IMR-90 (cell line): Measurements from ENCODE around the gene ASXL3. TPM values are rescaled to one million over a fixed set of nuclear protein-coding genes. Genes with fewer than 3 reads are reported as not detected.

Experiments
- ATAC-seq: fragments of 200-7000 bp; cut with Tn5 transposase; 2 replicates; pipeline ENCODE4 v1.9.1; 2020; ENCODE audit warnings: low read depth, mild to moderate bottlenecking, moderate library complexity
- BruUV-seq: library from RNA; stranded (reverse); fragments of 400-500 nt; replicated peaks from 2 replicates; lab custom pipeline; 2021; lab: Mats Ljungman, UMichigan
- CTCF ChIA-PET: fragments of 300-600 bp; formaldehyde crosslinking; extraction: SDS; loops from one replicate; lab custom pipeline; 2021; ENCODE audit warnings: antibody characterized with exemption; lab: Yijun Ruan, JAX
- POLR2A ChIA-PET: fragments of 300-600 bp; sonication (Branson Sonifier 250); formaldehyde crosslinking; loops from one replicate; lab custom pipeline; 2022; ENCODE audit warnings: antibody characterized with exemption; ENCODE audit not compliant: unreplicated experiment; lab: Charles Lee
- DNase-seq: peaks from one replicate; pipeline ENCODE4 v3.0.0; 2013
- H2AFZ ChIP-seq: replicated peaks from 2 replicates; pipeline ENCODE3; 2013; ENCODE audit warnings: low read length, mild to moderate bottlenecking; ENCODE audit not compliant: poor library complexity
- H2AK5ac ChIP-seq: 2 replicates; pipeline ENCODE4 v1.6.1; 2013; ENCODE audit warnings: low read depth, low read length, inconsistent platforms
- H2AK9ac ChIP-seq: replicated peaks from 2 replicates; pipeline ENCODE3; 2013; ENCODE audit warnings: mild to moderate bottlenecking, low read depth, low read length, moderate library complexity; ENCODE audit not compliant: poor library complexity
- H2BK120ac ChIP-seq: 2 replicates; pipeline ENCODE4 v1.6.1; 2013; ENCODE audit warnings: low read depth, low read length, inconsistent platforms
- H2BK15ac ChIP-seq: 3 replicates; pipeline ENCODE4 v1.6.1; 2013; ENCODE audit warnings: low read depth, low read length, inconsistent platforms
- H2BK20ac ChIP-seq: 2 replicates; pipeline ENCODE4 v1.6.1; 2013; ENCODE audit warnings: low read depth, mild to moderate bottlenecking, inconsistent platforms, low read length, moderate library complexity
- H2BK5ac ChIP-seq: 2 replicates; pipeline ENCODE4 v1.6.1; 2013; ENCODE audit warnings: mild to moderate bottlenecking, low read depth, low read length, inconsistent platforms; ENCODE audit not compliant: poor library complexity, severe bottlenecking
- H3K14ac ChIP-seq: replicated peaks from 2 replicates; pipeline ENCODE4 v1.6.1; 2013; ENCODE audit warnings: low read depth, low read length, inconsistent platforms
- H3K18ac ChIP-seq: 2 replicates; pipeline ENCODE4 v1.6.1; 2013; ENCODE audit warnings: low read depth, low read length, control low read depth
- H3K23ac ChIP-seq: 2 replicates; pipeline ENCODE4 v1.6.1; 2013; ENCODE audit warnings: low read depth, low read length, inconsistent platforms
- H3K27ac ChIP-seq: 2 replicates; pipeline ENCODE4 v1.5.1; 2013; ENCODE audit warnings: mild to moderate bottlenecking, control low read depth, low read length; ENCODE audit not compliant: insufficient read depth
- H3K27me3 ChIP-seq: 2 replicates; pipeline ENCODE4 v1.6.1; 2013; ENCODE audit warnings: low read length; ENCODE audit not compliant: control insufficient read depth, insufficient read depth
- H3K36me3 ChIP-seq: 2 replicates; pipeline ENCODE4 v1.6.1; 2013; ENCODE audit warnings: low read length, mixed read lengths; ENCODE audit not compliant: control insufficient read depth, insufficient read depth
- H3K4ac ChIP-seq: 2 replicates; pipeline ENCODE4 v1.6.1; 2013; ENCODE audit warnings: low read depth, low read length, inconsistent platforms
- H3K4me1 ChIP-seq: 2 replicates; pipeline ENCODE4 v1.6.1; 2013; ENCODE audit warnings: low read length, mixed read lengths; ENCODE audit not compliant: control insufficient read depth, insufficient read depth
- H3K4me2 ChIP-seq: 2 replicates; pipeline ENCODE4 v1.6.1; 2013; ENCODE audit warnings: low read depth, mild to moderate bottlenecking, control low read depth, low read length, moderate library complexity
- H3K4me3 ChIP-seq: 2 replicates; pipeline ENCODE4 v1.5.1; 2013; ENCODE audit warnings: low read depth, mild to moderate bottlenecking, control low read depth, low read length, moderate library complexity; ENCODE audit not compliant: insufficient read depth
- H3K56ac ChIP-seq: 2 replicates; pipeline ENCODE4 v1.6.1; 2013; ENCODE audit warnings: low read length, inconsistent platforms; ENCODE audit not compliant: insufficient read depth; ENCODE audit errors: extremely low read depth
- H3K79me1 ChIP-seq, 2 experiments: 2 replicates each; pipeline ENCODE4 v1.6.1; 2013; ENCODE audit warnings: low read length in 2 of 2, inconsistent platforms in 1 of 2, low read depth in 1 of 2
- H3K9ac ChIP-seq: 2 replicates; pipeline ENCODE4 v1.6.1; 2013; ENCODE audit warnings: low read depth, low read length, control low read depth
- H3K9me1 ChIP-seq: 2 replicates; pipeline ENCODE4 v1.6.1; 2013; ENCODE audit warnings: low read length, inconsistent platforms; ENCODE audit not compliant: insufficient read depth
- H3K9me3 ChIP-seq: 2 replicates; pipeline ENCODE4 v1.6.1; 2013; ENCODE audit warnings: low read length; ENCODE audit not compliant: control insufficient read depth, insufficient read depth
- H4K20me1 ChIP-seq: 2 replicates; pipeline ENCODE4 v1.6.1; 2013; ENCODE audit warnings: low read length, inconsistent platforms; ENCODE audit not compliant: insufficient read depth
- H4K5ac ChIP-seq: 2 replicates; pipeline ENCODE4 v1.6.1; 2013; ENCODE audit warnings: mild to moderate bottlenecking, low read depth, low read length, control low read depth
- H4K8ac ChIP-seq, 2 experiments: 2 replicates each; pipeline ENCODE4 v1.6.1; 2013; ENCODE audit warnings: low read depth in 2 of 2, low read length in 2 of 2, control low read depth in 1 of 2, inconsistent platforms in 1 of 2
- H4K91ac ChIP-seq: 2 replicates; pipeline ENCODE4 v1.6.1; 2013; ENCODE audit warnings: low read depth, low read length, inconsistent platforms; ENCODE audit not compliant: insufficient read depth
- BHLHE40 ChIP-seq: fragments of 150-350 bp; IDR thresholded peaks from 2 replicates; pipeline ENCODE4 v1.6.1; 2016; ENCODE audit warnings: mild to moderate bottlenecking, low read depth, low read length
- CEBPB ChIP-seq: IDR thresholded peaks from 2 replicates; pipeline ENCODE4 v1.6.1; 2012; ENCODE audit warnings: low read depth, low read length, improper control_type of control experiment
- CHD1 ChIP-seq: IDR thresholded peaks from 2 replicates; pipeline ENCODE4 v1.6.1; 2012; ENCODE audit warnings: low read depth, low read length, improper control_type of control experiment
- FOS ChIP-seq: fragments of 150-350 bp; IDR thresholded peaks from 2 replicates; pipeline ENCODE4 v1.6.1; 2016; ENCODE audit warnings: low read depth, low read length
- MAFK ChIP-seq: IDR thresholded peaks from 2 replicates; pipeline ENCODE4 v1.6.1; 2012; ENCODE audit warnings: low read depth, low read length, improper control_type of control experiment
- NFE2L2 ChIP-seq: fragments of 150-350 bp; IDR thresholded peaks from 2 replicates; pipeline ENCODE4 v1.6.1; 2016; ENCODE audit warnings: low read depth, mild to moderate bottlenecking, low read length
- RFX5 ChIP-seq: IDR thresholded peaks from 2 replicates; pipeline ENCODE4 v1.8.0; 2012; ENCODE audit warnings: low read depth, mild to moderate bottlenecking, low read length, moderate library complexity
- WGBS, 2 experiments: methylation state at CpG; one replicate each; pipeline versions ENCODE4 v1.1.5 to v1.1.7; 2013; ENCODE audit warnings: missing lambda C conversion rate in 2 of 2; ENCODE audit not compliant: insufficient read length in 1 of 2; ENCODE audit errors: extremely low coverage in 2 of 2; 5-methylcytosine and 5-hydroxymethylcytosine counted together
- dilution Hi-C: fragments of 300-500 bp; cut with HindIII; formaldehyde crosslinking; loops from one replicate; pipeline ENCODE4 v1.14.3; 2018; ENCODE audit warnings: low sequenced_read_pairs; ENCODE audit not compliant: unreplicated experiment
- in situ Hi-C: fragments of 300-500 bp; cut with MboI; formaldehyde crosslinking; loops from 3 replicates; pipeline ENCODE4 v1.14.3; 2019; ENCODE audit warnings: low sequenced_read_pairs, inconsistent platforms, mixed read lengths
- intact Hi-C: fragments of 100-400 bp; cut with micrococcal nuclease; formaldehyde crosslinking; loops from 2 replicates; pipeline ENCODE4 v1.10.0; 2022
- polyA plus RNA-seq, 3 experiments: library from polyadenylated mRNA; depleted of rRNA; stranded (reverse); fragments of >200 nt; gene quantifications; 2 replicates each; pipeline ENCODE4 v1.2.3, GENCODE V29; 2012; ENCODE audit warnings: low replicate concordance in 1 of 3
- total RNA-seq: library from RNA; depleted of rRNA; stranded (reverse); fragments of >200 nt; gene quantifications from 2 replicates; pipeline ENCODE4 v1.2.3, GENCODE V29; 2012
- TF ChIP-seq, protein P1 (sequence below): fragments of 150-350 bp; IDR thresholded peaks from 2 replicates; pipeline ENCODE4 v1.6.1; 2016; ENCODE audit warnings: low read depth, mild to moderate bottlenecking, low read length, moderate library complexity, borderline replicate concordance

ASXL3 gene
- total and polyA plus RNA-seq, 2 of the 4 experiments (the other 2 are of a cell fraction), result 0.03 to 0.54 TPM

DNA sequence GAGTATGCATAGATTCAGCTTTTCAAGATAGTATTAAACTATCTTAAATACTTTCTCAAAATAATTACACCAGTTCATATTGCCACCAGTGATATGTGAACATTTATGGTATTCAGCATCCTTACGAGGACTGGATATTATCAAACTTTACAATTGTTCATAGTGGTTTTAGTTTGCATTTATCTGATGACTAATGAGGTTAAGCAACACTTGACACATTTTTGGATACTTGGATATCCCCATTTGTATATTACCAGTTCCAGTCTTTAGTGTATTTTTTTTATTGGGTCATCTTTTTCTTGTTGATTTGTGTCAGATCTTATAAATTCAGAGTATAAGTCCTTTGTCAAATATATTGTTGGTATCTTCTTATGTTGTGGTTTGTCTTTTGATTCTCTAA lies 128.4 kb downstream of the ASXL3 start:
- no TSS peak for BruUV-seq
- no peaks in the 10 kb centered on the region for H3K36me3 ChIP-seq
- in situ Hi-C loops (no loop called here), dilution Hi-C loops (no loop called here), intact Hi-C loops (loop anchor here (2.0 kb wide), 1 partner anchor 14 kb away; no protein-coding TSS in a partner anchor)
- H3K9ac ChIP-seq, result no peak overlapping the region
- no peak overlapping the region for H2AFZ ChIP-seq
- no peak overlapping the region for H2BK5ac ChIP-seq
- no peak overlapping the region for H3K14ac ChIP-seq
- ATAC-seq, result no peak
- TF ChIP-seq BHLHE40, result no peak
- TF ChIP-seq MAFK, result no peak
- no peak for TF ChIP-seq CHD1
- TF ChIP-seq, protein P1, sequence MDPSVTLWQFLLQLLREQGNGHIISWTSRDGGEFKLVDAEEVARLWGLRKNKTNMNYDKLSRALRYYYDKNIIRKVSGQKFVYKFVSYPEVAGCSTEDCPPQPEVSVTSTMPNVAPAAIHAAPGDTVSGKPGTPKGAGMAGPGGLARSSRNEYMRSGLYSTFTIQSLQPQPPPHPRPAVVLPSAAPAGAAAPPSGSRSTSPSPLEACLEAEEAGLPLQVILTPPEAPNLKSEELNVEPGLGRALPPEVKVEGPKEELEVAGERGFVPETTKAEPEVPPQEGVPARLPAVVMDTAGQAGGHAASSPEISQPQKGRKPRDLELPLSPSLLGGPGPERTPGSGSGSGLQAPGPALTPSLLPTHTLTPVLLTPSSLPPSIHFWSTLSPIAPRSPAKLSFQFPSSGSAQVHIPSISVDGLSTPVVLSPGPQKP, result no peak
- no peak for TF ChIP-seq FOS
- TF ChIP-seq CEBPB, result peak; percentile 6; the same call in 1 of the 2 replicates
- no peak for TF ChIP-seq RFX5
- no peak for TF ChIP-seq NFE2L2
- H3K27ac ChIP-seq, result no peak overlapping the region
- H2BK120ac ChIP-seq, result no peak overlapping the region
- H3K23ac ChIP-seq, result no peak overlapping the region
- H3K9me3 ChIP-seq, result no peaks in the 10 kb centered on the region
- no peak overlapping the region for H2BK15ac ChIP-seq
- H3K9me1 ChIP-seq, result no peaks in the 10 kb centered on the region
- no peak overlapping the region for H3K4me2 ChIP-seq
- ChIA-PET POLR2A (no interaction called here), CTCF (no interaction called here)
- H2BK20ac ChIP-seq, result no peak overlapping the region
- no peak overlapping the region for H3K56ac ChIP-seq
- H2AK9ac ChIP-seq, result no peak overlapping the region
- H3K18ac ChIP-seq, result no peak overlapping the region
- H3K79me1 ChIP-seq, result no peaks in the 10 kb centered on the region
- WGBS, 2 experiments, result no CpG with 5 or more reads among the region's 1 CpG
- H4K20me1 ChIP-seq, result no peaks in the 10 kb centered on the region
- H3K4me3 ChIP-seq, result no peak overlapping the region
- no peak overlapping the region for H4K5ac ChIP-seq
- no peak overlapping the region for H3K4ac ChIP-seq
- peak; percentile 11 for DNase-seq
- H4K8ac ChIP-seq, result no peak overlapping the region
- no peaks in the 10 kb centered on the region for H3K27me3 ChIP-seq
- H2AK5ac ChIP-seq, result no peak overlapping the region
- no peaks in the 10 kb centered on the region for H3K4me1 ChIP-seq
- no peak overlapping the region for H4K91ac ChIP-seq
